Measurements from ENCODE around the gene SLC9A9. TPM values are rescaled to one million over a fixed set of nuclear protein-coding genes. Genes with fewer than 3 reads are reported as not detected.
"Not testable (repeated sequence)": the region's sequence is repeated elsewhere in the genome, so short reads cannot be mapped to it uniquely, and the experiment has no call there.

The SLC9A9 gene
- total RNA-seq, 4 donors from 2014 or later: 1.1 to 15.9 (median 9.7) TPM

GRCh38 chr3:143810166-143810952 is 37.9 kb downstream of the SLC9A9 start:
- Histone ChIP-seq H3K27me3 (no peaks in the 10 kb centered on the region), H3K4me1 (peaks cover 0 to 29% (median 10%) of the 10 kb centered on the region in 4 donors), H3K36me3 (no peaks in the 10 kb centered on the region), H3K27ac (peak overlapping the region; percentile 38 to 72 (median 46)), H3K9me3 (no peaks in the 10 kb centered on the region), H3K4me3 (no peak overlapping the region)
- WGBS, 2 donors (ENCODE audit: low coverage in 1 of 2): 72 to 82% methylated on average over 2 of the region's 2 CpGs
- TF ChIP-seq, protein P1, sequence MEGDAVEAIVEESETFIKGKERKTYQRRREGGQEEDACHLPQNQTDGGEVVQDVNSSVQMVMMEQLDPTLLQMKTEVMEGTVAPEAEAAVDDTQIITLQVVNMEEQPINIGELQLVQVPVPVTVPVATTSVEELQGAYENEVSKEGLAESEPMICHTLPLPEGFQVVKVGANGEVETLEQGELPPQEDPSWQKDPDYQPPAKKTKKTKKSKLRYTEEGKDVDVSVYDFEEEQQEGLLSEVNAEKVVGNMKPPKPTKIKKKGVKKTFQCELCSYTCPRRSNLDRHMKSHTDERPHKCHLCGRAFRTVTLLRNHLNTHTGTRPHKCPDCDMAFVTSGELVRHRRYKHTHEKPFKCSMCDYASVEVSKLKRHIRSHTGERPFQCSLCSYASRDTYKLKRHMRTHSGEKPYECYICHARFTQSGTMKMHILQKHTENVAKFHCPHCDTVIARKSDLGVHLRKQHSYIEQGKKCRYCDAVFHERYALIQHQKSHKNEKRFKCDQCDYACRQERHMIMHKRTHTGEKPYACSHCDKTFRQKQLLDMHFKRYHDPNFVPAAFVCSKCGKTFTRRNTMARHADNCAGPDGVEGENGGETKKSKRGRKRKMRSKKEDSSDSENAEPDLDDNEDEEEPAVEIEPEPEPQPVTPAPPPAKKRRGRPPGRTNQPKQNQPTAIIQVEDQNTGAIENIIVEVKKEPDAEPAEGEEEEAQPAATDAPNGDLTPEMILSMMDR (IDR thresholded peaks at IDR 0.05): no peak
- TF ChIP-seq POLR2A (IDR thresholded peaks at IDR 0.05) (no peak), POLR2AphosphoS5 (IDR thresholded peaks at IDR 0.05) (no peak), EP300 (IDR thresholded peaks at IDR 0.05; ENCODE audit: low read depth) (no peak)
- in situ Hi-C loops (cut with MboI; ENCODE audit: low pct_ligation_motif_present in 1 of 4, low pct_unique_long_range_greater_than_20kb in 1 of 4, low sequenced_read_pairs in 3 of 4): no loop called here
- intact Hi-C loops (cut with DNase I; ENCODE audit: low total_unique reads): loop anchor here (10.0 kb wide), 1 partner anchor 1756 kb away; no protein-coding TSS in a partner anchor
- no peak for DNase-seq

- no peak for DNase-seq
- intact Hi-C loops (cut with DNase I; ENCODE audit: low total_unique reads) (no loop called here), in situ Hi-C loops (cut with MboI; ENCODE audit: low pct_ligation_motif_present in 1 of 4, low pct_unique_long_range_greater_than_20kb in 1 of 4, low sequenced_read_pairs in 3 of 4) (no loop called here)
- Histone ChIP-seq H3K4me1 (peaks cover 0 to 27% (median 10%) of the 10 kb centered on the region in 4 donors), H3K27me3 (no peaks in the 10 kb centered on the region), H3K4me3 (no peak overlapping the region), H3K36me3 (no peaks in the 10 kb centered on the region), H3K9me3 (no peaks in the 10 kb centered on the region), H3K27ac (peak overlapping the region; percentile 38 to 72 (median 46))
- TF ChIP-seq EP300 (IDR thresholded peaks at IDR 0.05; ENCODE audit: low read depth) (no peak), POLR2AphosphoS5 (IDR thresholded peaks at IDR 0.05) (peak in 2 of 3 donors; percentile 10 to 29)
- TF ChIP-seq, protein P1 (IDR thresholded peaks at IDR 0.05): no peak
- WGBS, 2 donors (ENCODE audit: low coverage in 1 of 2): 35 to 56% methylated on average over 3 of the region's 3 CpGs
These were observed 39.1 kb downstream of the SLC9A9 start for GRCh38 chr3:143809121-143809621.

GRCh38 chr3:143808030-143808429 is 40.2 kb downstream of the SLC9A9 start:
- TF ChIP-seq, protein P1 (IDR thresholded peaks at IDR 0.05): no peak
- peaks cover 0 to 25% (median 10%) of the 10 kb centered on the region in 4 donors for H3K4me1 ChIP-seq
- no peak for DNase-seq
- H3K4me3 ChIP-seq: no peak overlapping the region
- no peak overlapping the region for H3K27ac ChIP-seq
- no peaks in the 10 kb centered on the region for H3K36me3 ChIP-seq
- whole genome bisulfite sequencing, 2 donors (ENCODE audit: low coverage in 1 of 2): 36 to 60% methylated on average over 2 of the region's 2 CpGs
- H3K27me3 ChIP-seq: no peaks in the 10 kb centered on the region
- no peaks in the 10 kb centered on the region for H3K9me3 ChIP-seq
- in situ Hi-C loops (cut with MboI; ENCODE audit: low pct_ligation_motif_present in 1 of 4, low pct_unique_long_range_greater_than_20kb in 1 of 4, low sequenced_read_pairs in 3 of 4) (no loop called here), intact Hi-C loops (cut with DNase I; ENCODE audit: low total_unique reads) (no loop called here)

DNA sequence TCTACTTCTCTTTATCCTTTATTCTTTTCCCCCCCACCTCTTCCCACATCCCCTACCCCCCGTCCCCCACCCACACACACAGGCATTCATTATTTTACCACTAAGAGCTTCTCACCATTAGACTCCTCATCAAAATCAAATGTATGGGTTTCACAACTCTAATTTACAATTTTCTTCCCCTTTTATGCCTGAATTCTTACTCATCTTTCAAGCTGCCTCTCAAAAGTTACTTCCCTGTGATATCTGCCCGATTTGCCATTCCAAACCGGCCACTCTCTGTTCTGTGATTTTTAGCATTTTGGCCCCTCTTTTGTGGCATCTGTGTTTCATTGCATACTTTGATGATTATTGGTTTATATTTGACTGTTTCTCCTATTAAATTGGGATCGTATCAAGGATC is 42.2 kb downstream of the SLC9A9 start:
- H3K4me1 ChIP-seq: peaks cover 0 to 20% (median 9%) of the 10 kb centered on the region in 4 donors
- intact Hi-C loops (cut with DNase I; ENCODE audit: low total_unique reads): no loop called here
- H3K9me3 ChIP-seq: no peaks in the 10 kb centered on the region
- H3K27ac ChIP-seq: no peak overlapping the region
- no peaks in the 10 kb centered on the region for H3K27me3 ChIP-seq
- DNase-seq: no peak
- TF ChIP-seq, protein P1 (IDR thresholded peaks at IDR 0.05): no peak
- TF ChIP-seq POLR2A (IDR thresholded peaks at IDR 0.05) (no peak), POLR2AphosphoS5 (IDR thresholded peaks at IDR 0.05) (no peak), EP300 (IDR thresholded peaks at IDR 0.05; ENCODE audit: low read depth) (no peak)
- H3K4me3 ChIP-seq: no peak overlapping the region
- WGBS, 2 donors (ENCODE audit: low coverage in 1 of 2): 62 to 72% methylated on average over 3 to 4 of the region's 4 CpGs
- in situ Hi-C loops (cut with MboI; ENCODE audit: low pct_ligation_motif_present in 1 of 4, low pct_unique_long_range_greater_than_20kb in 1 of 4, low sequenced_read_pairs in 3 of 4): no loop called here
- H3K36me3 ChIP-seq: no peaks in the 10 kb centered on the region

DNA sequence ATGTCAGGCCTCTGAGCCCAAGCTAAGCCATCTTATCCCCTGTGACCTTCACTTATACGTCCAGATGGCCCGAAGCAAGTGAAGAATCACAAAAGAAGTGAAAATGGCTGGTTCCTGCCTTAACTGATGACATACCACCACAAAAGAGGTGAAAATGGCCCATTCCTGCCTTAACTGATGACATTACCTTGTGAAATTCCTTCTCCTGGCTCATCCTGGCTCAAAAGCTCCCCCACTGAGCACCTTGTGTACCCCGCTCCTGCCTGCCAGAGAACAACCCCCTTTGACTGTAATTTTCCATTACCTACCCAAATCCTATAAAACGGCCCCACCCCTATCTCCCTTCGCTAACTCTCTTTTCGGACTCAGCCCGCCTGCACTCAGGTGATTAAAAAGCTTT is 42.8 kb downstream of the SLC9A9 start:
- WGBS, 2 donors (ENCODE audit: low coverage in 1 of 2): 90 to 95% methylated on average over 7 of the region's 7 CpGs
- in situ Hi-C loops (cut with MboI; ENCODE audit: low pct_ligation_motif_present in 1 of 4, low pct_unique_long_range_greater_than_20kb in 1 of 4, low sequenced_read_pairs in 3 of 4): not testable (repeated sequence)

GRCh38 chr3:143801046-143801445 is 47.2 kb downstream of the SLC9A9 start:
- in situ Hi-C loops (cut with MboI; ENCODE audit: low pct_ligation_motif_present in 1 of 4, low pct_unique_long_range_greater_than_20kb in 1 of 4, low sequenced_read_pairs in 3 of 4): not testable (repeated sequence)

More for the DNA sequence above, 42.8 kb downstream of the SLC9A9 start:
- H3K4me3 ChIP-seq; intact Hi-C loops (cut with DNase I; ENCODE audit: low total_unique reads); H3K9me3 ChIP-seq; H3K36me3 ChIP-seq; H3K27ac ChIP-seq; H3K27me3 ChIP-seq; DNase-seq: not testable (repeated sequence)
- H3K4me1 ChIP-seq: peaks cover 0 to 15% (median 7%) of the 10 kb centered on the region in 4 donors

More at GRCh38 chr3:143801046-143801445, 47.2 kb downstream of the SLC9A9 start:
- 83 to 85% methylated on average over 2 to 5 of the region's 5 CpGs for WGBS, 2 donors (ENCODE audit: low coverage in 1 of 2)
- H3K9me3 ChIP-seq; H3K27ac ChIP-seq; H3K4me3 ChIP-seq; intact Hi-C loops (cut with DNase I; ENCODE audit: low total_unique reads); H3K27me3 ChIP-seq; H3K36me3 ChIP-seq; H3K4me1 ChIP-seq: not testable (repeated sequence)
- peak; percentile 13 for DNase-seq

All from transverse colon (tissue), 4 donors.